ENCODE measurements around the gene HEXIM2.

The HEXIM2 gene

DNA sequence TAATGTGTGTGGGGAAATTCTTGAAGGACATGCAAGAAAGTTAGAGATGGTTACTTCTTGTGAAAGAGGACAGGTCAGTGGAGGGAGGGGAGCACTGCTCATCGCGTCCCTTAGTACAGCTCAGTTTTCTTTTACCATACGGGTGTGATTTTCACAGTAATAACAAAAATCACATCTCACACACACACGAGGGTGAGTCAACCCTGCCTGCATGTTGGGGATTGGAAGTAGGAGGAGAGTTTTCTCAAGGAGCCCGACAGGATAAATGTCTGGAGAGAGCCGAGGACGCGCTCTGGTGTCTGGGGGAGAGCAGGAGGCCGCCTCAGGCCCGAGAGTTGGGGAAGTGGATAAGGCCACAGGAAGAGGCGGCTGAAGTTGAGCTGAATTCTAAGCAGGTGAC lies 45.8 kb upstream of the HEXIM2 start:
- Mint-ChIP-seq H3K9me3 (no peaks in the 10 kb centered on the region), H3K36me3 (ENCODE audit: low read depth) (no peaks in the 10 kb centered on the region), H3K27me3 (ENCODE audit: low read depth, poor library complexity) (no peaks in the 10 kb centered on the region), H3K27ac (peak overlapping the region; percentile 87), H3K4me1 (peaks cover 74% of the 10 kb centered on the region), H3K4me3 (peak overlapping the region; percentile 8)
- DNase-seq: no peak
- TF ChIP-seq CTCF (IDR thresholded peaks at IDR 0.05): no peak

DNA sequence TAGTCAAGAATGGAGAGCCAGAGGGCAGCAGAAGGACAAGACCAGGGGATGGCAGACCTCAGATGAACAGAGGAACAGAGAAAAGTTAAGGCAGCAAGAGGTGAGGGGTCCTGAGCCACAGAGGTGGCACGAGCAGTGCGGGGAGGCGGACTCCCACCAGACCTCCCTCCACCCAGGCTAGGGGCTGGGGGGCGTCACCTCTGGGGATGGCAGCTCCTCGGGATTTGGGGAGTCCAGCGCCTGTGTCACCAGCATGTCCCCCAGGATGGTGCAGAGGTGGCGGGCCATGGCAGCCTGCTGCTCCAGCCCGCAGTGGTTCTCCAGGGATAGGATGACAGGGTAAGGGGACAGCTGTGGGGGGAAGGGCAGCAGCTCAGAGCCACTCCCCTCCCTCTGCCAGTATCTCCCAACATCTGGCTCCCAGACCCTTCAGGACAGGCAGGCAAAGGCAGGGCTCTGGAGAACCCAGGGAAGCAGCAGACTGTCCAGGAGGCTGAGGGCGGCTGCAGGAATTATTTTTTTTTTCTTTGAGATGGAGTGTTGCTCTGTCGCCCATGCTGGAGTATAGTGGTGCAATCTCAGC lies 45.1 kb upstream of the HEXIM2 start:
- H3K27ac Mint-ChIP-seq: peak overlapping the region; percentile 21

GRCh38 chr17:45117334-45117733 lies 44.3 kb upstream of the HEXIM2 start:
- Mint-ChIP-seq H3K4me1 (peaks cover 69% of the 10 kb centered on the region), H3K36me3 (ENCODE audit: low read depth) (no peaks in the 10 kb centered on the region), H3K27me3 (ENCODE audit: low read depth, poor library complexity) (no peaks in the 10 kb centered on the region), H3K9me3 (no peaks in the 10 kb centered on the region), H3K27ac (peak overlapping the region; percentile 69), H3K4me3 (no peak overlapping the region)
- TF ChIP-seq CTCF (IDR thresholded peaks at IDR 0.05): no peak
- no peak for DNase-seq

More for the DNA sequence above, 45.1 kb upstream of the HEXIM2 start:
- no peak for DNase-seq
- Mint-ChIP-seq H3K27me3 (ENCODE audit: low read depth, poor library complexity) (no peaks in the 10 kb centered on the region), H3K36me3 (ENCODE audit: low read depth) (no peaks in the 10 kb centered on the region), H3K4me1 (peaks cover 69% of the 10 kb centered on the region), H3K4me3 (no peak overlapping the region), H3K9me3 (no peaks in the 10 kb centered on the region)
- TF ChIP-seq CTCF (IDR thresholded peaks at IDR 0.05): no peak

DNA sequence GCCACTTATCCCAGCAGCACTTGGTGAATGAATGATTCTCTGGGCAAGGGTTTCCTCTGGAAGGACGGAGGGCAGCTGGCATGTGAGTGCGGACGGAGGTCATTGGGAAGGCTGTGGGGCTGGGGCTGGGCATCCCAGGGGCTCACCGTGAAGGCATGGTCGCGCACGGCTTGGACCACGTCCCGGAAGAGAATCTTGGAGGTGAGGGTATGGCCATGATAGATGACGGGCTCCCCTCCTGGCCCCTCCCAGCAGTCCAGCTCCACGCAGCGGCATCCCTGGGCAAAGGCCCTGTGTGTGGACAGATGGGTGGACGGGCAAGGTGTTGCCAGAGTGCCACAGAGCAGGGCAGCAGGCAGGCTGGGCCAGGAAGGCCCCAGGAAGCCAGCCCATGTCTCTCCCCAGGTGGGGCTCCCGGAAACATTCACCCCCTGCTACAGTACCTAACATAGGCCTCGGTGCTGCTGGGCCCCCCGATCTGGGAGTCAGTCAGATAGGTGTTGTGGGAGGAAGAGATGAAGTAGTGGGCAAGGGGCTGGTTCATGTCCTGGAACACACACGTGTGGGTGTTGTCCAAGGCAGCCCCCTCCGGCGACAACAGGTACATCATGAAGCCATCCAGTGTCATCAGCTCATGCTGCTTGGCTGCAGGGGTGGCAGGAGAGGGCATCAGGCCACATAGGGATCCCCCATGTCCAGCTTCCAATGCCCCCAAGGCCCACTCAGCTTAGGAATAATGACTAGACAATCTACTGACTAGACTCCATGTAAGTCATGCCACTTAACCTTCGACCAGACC lies 43.6 kb upstream of the HEXIM2 start:
- H3K27me3 Mint-ChIP-seq (ENCODE audit: low read depth, poor library complexity): no peaks in the 10 kb centered on the region
- H3K27ac Mint-ChIP-seq: no peak overlapping the region
- H3K36me3 Mint-ChIP-seq (ENCODE audit: low read depth): no peaks in the 10 kb centered on the region
- no peak for DNase-seq
- TF ChIP-seq CTCF (IDR thresholded peaks at IDR 0.05): no peak
- no peaks in the 10 kb centered on the region for H3K9me3 Mint-ChIP-seq
- no peak overlapping the region for H3K4me3 Mint-ChIP-seq
- H3K4me1 Mint-ChIP-seq: peaks cover 74% of the 10 kb centered on the region

DNA sequence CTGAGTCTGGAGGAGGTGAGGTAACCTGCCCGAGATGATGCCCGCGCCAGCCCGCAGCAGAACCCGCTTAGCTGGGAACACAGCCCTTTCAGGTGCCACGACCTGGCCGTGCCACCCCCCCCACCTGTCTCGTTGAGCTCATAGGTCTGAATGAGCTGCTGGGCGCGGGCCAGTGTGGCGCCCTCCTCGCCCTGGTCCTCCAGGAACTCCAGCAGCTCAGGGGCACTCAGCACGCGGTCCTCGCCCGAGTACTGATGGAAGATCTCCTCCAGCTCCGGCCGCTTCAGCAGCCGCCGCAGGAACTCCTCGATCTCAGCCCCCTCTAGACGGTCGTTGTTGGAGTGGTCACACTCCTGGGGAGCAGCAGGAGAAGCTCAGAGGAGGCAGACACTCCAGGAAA lies 43.0 kb upstream of the HEXIM2 start:
- H3K36me3 Mint-ChIP-seq (ENCODE audit: low read depth): no peaks in the 10 kb centered on the region
- DNase-seq: no peak
- peaks cover 73% of the 10 kb centered on the region for H3K4me1 Mint-ChIP-seq
- H3K27me3 Mint-ChIP-seq (ENCODE audit: low read depth, poor library complexity): no peaks in the 10 kb centered on the region
- H3K9me3 Mint-ChIP-seq: no peaks in the 10 kb centered on the region
- TF ChIP-seq CTCF (IDR thresholded peaks at IDR 0.05): no peak
- H3K27ac Mint-ChIP-seq: no peak overlapping the region
- no peak overlapping the region for H3K4me3 Mint-ChIP-seq

DNA sequence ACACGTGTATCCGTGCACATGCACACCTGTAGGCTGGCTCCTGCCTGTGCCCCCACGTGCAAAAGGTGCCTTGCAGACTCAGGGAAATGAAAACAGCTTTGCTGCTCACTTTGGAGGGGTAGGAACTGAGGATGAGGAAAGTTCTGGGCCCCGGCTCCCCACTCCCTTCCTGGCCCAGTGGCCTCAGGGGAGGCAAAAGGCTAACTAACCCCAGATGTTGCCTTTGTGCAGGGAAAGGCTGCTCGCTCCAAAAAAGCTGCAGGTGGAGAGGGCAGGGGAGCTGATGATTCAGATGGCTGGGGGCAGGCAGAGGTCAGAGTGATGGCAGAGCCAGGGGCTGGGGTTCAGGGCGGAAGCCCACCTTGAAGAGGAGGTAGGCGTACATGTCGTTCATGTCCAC lies 41.7 kb upstream of the HEXIM2 start:
- DNase-seq: no peak
- H3K27me3 Mint-ChIP-seq (ENCODE audit: low read depth, poor library complexity): no peaks in the 10 kb centered on the region
- H3K4me3 Mint-ChIP-seq: no peak overlapping the region
- no peaks in the 10 kb centered on the region for H3K36me3 Mint-ChIP-seq (ENCODE audit: low read depth)
- H3K27ac Mint-ChIP-seq: peak overlapping the region; percentile 64
- no peaks in the 10 kb centered on the region for H3K9me3 Mint-ChIP-seq
- peaks cover 67% of the 10 kb centered on the region for H3K4me1 Mint-ChIP-seq
- no peak for TF ChIP-seq CTCF (IDR thresholded peaks at IDR 0.05)
